NCI-H82 treated with DMSO at 0.1 percent for 48 hours (cell line): ENCODE data around the gene AGBL3.

ENCODE experiments used
- DNase-seq: peaks from one replicate; lab custom pipeline; 2025; ENCODE audit not compliant: unreplicated experiment; lab: John Stamatoyannopoulos, UW

The AGBL3 gene

GRCh38 chr7:135183478-135183877 is 197.2 kb downstream of the AGBL3 start:
- DNase-seq = no peak

GRCh38 chr7:135184254-135184841 is 198.0 kb downstream of the AGBL3 start:
- DNase-seq = no peak
